GM21825 (cell line): ENCODE results near the gene MUC5AC.
"Not testable (repeated sequence)": the region's sequence is repeated elsewhere in the genome, so short reads cannot be mapped to it uniquely, and the experiment has no call there.

Source experiments
- ATAC-seq: cut with Tn5 transposase; IDR thresholded peaks from one replicate; pipeline ENCODE4 v1.9.1; 2021; ENCODE audit warnings: mild to moderate bottlenecking, moderate library complexity; ENCODE audit not compliant: unreplicated experiment

Gene MUC5AC

DNA sequence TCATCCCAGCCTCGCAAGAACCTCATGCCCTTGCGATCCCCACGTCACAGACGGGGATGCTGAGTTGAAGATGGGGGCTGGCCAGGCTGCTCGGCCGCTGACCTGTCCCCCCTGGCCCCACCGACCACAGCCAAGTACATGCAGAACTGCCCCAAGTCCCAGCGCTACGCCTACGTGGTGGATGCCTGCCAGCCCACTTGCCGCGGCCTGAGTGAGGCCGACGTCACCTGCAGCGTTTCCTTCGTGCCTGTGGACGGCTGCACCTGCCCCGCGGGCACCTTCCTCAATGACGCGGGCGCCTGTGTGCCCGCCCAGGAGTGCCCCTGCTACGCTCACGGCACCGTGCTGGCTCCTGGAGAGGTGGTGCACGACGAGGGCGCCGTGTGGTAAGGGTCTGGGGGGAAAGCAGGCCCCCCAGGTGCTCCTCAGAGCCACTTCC is 75.1 kb downstream of the MUC5AC start:
- no peak for ATAC-seq

DNA sequence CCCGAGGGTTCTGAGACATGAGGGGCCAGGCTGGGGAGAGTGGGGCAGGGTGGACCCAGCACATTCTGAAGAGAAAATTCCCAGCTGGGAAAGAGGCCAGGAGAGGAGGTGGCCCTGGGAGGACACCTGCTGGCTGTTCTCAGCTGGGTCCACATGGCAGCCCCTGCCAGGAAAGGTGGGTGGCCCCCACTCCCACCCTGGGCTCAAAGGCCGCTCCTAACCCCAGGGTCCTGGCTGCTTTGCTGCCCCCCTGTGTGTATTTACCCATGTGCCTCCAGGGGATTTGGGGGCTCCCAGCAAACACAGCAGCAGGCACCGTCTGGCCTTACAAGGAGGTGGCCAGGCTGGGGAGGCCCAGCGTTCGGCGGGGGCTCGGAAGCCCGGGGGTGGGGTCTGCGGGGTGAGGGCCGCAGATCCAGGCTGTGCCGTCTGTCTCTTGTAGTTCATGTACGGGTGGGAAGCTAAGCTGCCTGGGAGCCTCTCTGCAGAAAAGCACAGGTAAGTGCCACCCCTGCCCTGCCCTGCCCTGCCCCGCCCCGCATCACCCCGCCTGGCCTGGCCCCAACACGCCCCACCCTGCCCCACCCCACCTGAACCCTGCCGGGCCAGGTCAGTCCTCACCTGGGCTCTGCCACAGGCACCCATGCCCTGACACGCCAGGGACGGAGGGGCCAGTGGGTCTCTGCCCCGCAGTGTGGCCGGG is 75.7 kb downstream of the MUC5AC start:
- no peak for ATAC-seq

DNA sequence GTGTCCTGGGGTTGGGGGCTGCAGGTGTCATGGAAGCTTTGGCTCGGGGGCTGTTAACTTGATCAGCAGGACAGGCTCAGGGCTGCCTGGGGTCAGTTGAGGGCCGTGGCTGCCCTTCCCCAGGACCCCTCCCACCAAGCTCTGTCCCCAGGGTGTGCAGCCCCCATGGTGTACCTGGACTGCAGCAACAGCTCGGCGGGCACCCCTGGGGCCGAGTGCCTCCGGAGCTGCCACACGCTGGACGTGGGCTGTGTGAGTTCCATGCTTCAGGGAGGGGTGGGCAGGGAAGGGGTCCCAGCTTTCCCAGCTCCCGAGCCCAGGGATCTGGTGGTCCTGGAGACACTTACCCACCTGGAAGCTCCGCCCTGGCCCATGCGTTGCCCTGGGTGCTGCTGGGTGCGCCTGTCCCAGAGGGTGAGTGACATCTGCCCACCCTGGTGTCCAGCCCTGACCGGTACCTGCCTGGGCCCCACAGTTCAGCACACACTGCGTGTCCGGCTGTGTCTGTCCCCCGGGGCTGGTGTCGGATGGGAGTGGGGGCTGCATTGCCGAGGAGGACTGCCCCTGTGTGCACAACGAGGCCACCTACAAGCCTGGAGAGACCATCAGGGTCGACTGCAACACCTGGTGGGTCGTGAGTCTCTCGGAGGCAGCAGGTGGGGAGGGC is 76.4 kb downstream of the MUC5AC start:
- ATAC-seq, result no peak

DNA sequence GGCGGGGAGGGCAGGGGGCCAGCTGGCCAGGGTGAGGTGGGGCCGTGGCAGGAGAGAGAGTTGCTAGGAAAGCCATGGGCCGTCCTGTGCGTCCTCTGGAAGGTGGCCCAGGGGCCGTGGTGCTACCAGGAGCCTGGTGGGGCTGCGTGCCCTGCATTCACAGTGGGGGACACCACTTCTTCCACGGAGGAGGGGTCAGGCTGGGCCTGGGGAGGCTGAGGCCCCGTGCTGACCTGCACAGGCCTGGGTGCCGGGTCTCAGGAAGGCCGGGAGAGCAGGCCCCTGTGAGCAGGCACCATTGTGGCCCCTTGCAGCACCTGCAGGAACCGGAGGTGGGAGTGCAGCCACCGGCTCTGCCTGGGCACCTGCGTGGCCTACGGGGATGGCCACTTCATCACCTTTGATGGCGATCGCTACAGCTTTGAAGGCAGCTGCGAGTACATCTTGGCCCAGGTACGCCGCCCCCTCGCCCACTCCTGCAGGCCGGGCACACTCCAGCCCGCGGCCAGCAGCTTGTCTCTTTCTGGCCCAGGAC is 77.1 kb downstream of the MUC5AC start:
- ATAC-seq, result no peak

DNA sequence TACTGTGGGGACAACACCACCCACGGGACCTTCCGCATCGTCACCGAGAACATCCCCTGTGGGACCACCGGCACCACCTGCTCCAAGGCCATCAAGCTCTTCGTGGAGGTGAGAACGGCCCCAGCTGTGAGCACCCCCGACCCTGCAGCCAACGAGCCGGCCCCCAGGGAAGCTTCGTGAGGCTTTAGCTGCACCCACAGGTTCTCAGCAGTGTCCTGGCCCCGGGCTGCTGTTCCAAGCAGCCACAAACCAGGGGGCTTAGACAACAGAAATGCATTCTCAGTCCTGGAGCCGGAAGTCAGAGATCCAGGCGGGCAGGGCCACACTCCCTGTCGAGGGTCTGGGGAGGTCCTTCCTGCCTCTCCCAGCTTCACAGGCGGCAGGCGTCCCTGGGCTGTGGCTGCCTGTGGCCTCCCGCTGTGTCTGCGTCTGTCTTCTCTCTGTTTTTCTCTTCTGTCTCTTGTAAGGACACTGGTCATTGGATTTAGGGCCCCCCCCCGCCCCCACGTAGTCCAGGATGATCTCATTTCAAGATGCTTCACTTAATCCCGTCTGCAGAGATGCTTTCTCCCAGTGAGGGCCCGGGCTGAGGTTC is 77.7 kb downstream of the MUC5AC start:
- ATAC-seq, result no peak

DNA sequence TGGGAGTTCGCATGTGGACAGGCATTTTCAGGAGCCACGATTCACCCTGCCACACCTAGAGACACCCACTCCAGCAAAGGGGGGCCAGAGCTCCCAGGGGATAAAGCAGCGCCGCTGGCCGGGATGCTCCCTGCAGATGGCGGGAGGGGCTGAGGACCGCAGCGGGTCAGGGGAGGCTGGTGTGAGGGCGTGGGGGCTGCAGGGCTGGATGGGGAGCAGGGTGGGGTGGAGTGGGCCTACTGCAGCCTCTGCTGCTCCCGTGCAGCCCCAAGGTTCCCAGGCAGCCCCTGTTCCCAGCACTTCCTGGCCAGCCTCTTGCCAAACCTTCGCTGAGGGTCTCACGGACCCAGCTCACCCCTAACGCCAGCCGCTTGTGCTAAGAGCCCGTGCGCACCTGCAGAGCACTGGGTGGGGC is 78.2 kb downstream of the MUC5AC start:
- ATAC-seq, result no peak

DNA sequence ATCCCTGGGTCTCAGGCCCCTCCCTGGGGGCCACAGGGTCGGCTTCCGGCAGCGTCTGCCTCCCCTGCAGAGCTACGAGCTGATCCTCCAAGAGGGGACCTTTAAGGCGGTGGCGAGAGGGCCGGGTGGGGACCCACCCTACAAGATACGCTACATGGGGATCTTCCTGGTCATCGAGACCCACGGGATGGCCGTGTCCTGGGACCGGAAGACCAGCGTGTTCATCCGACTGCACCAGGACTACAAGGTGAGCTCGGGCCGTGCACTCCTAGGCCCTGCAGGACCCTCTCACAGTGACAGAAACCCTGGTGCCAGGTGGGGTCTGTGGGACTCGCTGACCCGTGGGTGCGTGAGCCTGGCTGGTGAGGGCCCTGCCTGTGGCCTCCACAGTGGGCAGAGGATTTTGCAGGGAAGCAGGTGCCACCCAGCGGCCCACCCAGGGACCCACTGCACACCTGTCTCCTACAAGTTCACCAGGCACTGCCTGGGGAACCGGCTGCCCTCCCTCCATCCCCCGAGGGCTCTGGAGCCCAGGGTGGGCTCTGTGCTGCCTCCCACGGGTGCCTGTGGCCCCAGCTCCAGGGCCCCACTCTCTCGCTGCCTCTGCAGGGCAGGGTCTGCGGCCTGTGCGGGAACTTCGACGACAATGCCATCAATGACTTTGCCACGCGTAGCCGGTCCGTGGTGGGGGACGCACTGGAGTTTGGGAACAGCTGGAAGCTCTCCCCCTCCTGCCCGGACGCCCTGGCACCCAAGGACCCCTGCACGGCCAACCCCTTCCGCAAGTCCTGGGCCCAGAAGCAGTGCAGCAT is 78.8 kb downstream of the MUC5AC start:
- no peak for ATAC-seq

DNA sequence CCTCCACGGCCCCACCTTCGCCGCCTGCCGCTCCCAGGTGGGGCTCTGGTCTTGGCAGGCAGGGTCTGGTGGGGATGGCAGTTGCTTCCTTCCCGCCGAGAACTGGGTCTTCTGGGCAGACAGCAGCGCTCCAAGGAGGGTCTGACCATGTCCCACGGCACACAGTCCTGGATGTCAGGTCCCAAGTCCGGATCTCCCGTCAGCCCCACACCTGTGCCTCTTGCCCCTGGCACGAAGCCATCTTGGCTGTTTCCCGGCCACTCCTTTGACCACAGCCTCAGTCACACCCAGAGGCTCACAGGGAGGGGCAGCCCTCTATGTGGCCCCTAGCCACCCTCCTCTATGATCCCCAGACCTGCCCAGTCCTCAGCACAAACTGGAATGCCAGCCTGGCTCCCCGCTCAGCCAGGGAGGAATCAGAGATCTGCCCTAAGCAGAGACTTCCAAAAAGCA is 79.4 kb downstream of the MUC5AC start:
- ATAC-seq, result no peak

DNA sequence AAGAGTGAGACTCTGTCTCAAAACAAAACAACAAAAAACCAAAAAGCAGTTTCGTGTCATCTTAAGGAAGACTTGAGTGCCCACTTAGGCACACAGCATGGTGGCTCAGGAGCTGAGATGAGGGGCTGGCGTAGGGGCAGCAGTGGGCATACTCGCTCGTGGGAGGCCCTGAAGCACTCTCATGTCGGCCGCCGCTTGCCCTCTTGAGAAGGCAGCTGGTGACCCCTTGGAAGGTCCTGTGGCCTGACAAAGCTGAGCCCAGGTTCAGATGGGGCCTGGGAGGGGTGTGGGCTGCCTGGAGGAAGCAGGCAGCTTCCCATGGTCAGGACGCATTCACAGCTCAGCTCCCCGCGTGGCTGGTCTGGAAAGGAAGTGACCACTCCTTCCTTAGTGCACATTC is 80.1 kb downstream of the MUC5AC start:
- no peak for ATAC-seq

DNA sequence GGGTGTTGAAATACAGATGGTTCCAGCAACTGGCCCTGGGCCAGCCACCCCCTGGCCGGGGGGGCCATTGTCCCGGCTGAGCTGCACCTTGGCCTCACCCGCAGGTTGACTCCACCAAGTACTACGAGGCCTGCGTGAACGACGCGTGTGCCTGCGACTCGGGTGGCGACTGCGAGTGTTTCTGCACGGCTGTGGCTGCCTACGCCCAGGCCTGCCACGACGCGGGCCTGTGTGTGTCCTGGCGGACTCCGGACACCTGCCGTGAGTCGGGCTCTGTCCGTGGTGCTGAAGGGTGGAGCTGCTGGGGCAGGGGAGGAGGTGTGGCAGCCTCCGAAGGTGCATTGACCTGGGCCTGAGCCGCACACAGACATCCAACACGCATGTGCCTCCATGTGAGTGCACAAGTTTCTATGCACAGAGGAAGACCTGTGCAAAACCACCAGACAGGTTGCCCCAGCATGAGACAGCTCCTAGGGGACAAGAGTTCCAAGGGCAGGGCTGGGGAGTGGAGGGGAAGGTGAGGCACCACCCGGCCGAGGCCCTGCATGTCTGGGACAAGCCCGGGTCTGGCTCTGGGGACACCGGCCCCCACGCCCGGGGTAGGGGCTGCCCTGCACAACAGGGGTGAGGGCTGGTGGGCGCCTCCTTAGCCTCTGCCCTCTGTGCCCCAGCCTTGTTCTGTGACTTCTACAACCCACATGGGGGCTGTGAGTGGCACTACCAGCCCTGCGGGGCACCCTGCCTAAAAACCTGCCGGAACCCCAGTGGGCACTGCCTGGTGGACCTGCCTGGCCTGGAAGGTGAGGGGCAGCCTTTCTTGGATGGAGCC is 81.2 kb downstream of the MUC5AC start:
- no peak for ATAC-seq

DNA sequence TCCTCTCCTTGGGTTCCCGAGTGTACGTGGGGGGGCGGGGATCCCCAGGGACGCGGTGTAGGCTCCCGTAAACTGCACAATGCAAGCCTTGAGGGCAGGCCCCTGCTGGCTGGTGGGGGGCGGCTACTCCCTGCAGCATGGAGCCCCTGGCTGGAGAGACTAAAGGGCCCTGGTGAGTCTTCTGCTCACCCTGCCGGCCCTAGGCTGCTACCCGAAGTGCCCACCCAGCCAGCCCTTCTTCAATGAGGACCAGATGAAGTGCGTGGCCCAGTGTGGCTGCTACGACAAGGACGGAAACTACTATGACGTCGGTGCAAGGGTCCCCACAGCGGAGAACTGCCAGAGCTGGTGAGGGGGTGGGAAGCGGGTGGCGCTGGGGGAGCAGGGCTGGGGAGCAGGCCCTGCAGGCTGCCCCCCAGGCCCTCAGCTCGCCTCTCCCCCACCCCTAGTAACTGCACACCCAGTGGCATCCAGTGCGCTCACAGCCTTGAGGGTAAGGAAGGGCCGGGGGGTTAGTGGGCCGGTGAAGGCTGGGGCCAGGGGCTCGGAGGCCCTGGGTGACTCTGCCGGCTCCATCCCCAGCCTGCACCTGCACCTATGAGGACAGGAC is 81.9 kb downstream of the MUC5AC start:
- no peak for ATAC-seq

DNA sequence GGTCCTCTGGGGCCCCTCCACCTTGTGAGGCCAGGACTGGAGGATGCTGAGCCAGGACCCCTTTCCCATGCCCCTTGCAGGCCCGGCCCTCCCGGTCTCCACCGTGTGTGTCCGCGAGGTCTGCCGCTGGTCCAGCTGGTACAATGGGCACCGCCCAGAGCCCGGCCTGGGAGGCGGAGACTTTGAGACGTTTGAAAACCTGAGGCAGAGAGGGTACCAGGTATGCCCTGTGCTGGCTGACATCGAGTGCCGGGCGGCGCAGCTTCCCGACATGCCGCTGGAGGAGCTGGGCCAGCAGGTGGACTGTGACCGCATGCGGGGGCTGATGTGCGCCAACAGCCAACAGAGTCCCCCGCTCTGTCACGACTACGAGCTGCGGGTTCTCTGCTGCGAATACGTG is 83.0 kb downstream of the MUC5AC start:
- no peak for ATAC-seq

DNA sequence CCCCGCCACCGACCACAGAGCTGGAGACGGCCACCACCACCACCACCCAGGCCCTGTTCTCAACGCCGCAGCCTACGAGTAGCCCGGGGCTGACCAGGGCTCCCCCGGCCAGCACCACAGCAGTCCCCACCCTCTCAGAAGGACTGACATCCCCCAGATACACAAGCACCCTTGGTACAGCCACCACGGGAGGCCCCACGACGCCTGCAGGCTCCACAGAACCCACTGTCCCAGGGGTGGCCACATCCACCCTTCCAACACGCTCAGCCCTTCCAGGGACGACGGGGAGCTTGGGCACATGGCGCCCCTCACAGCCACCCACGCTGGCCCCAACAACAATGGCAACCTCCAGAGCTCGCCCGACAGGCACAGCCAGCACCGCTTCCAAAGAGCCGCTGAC is 84.0 kb downstream of the MUC5AC start:
- ATAC-seq, result no peak

DNA sequence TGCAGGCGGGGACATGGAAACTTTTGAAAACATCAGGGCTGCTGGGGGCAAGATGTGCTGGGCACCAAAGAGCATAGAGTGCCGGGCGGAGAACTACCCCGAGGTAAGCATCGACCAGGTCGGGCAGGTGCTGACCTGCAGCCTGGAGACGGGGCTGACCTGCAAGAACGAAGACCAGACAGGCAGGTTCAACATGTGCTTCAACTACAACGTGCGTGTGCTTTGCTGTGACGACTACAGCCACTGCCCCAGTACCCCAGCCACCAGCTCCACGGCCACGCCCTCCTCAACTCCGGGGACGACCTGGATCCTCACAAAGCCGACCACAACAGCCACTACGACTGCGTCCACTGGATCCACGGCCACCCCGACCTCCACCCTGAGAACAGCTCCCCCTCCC is 84.5 kb downstream of the MUC5AC start:
- no peak for ATAC-seq

DNA sequence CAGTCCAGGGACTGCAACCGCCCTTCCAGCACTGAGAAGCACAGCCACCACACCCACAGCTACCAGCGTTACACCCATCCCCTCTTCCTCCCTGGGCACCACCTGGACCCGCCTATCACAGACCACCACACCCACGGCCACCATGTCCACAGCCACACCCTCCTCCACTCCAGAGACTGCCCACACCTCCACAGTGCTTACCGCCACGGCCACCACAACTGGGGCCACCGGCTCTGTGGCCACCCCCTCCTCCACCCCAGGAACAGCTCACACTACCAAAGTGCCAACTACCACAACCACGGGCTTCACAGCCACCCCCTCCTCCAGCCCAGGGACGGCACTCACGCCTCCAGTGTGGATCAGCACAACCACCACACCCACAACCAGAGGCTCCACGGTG is 85.0 kb downstream of the MUC5AC start:
- ATAC-seq, result not testable (repeated sequence)

DNA sequence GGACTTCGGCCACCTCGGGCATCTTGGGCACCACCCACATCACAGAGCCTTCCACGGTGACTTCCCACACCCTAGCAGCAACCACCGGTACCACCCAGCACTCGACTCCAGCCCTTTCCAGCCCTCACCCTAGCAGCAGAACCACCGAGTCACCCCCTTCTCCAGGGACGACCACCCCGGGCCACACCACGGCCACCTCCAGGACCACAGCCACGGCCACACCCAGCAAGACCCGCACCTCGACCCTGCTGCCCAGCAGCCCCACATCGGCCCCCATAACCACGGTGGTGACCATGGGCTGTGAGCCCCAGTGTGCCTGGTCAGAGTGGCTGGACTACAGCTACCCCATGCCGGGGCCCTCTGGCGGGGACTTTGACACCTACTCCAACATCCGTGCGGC is 85.8 kb downstream of the MUC5AC start:
- ATAC-seq, result not testable (repeated sequence)

DNA sequence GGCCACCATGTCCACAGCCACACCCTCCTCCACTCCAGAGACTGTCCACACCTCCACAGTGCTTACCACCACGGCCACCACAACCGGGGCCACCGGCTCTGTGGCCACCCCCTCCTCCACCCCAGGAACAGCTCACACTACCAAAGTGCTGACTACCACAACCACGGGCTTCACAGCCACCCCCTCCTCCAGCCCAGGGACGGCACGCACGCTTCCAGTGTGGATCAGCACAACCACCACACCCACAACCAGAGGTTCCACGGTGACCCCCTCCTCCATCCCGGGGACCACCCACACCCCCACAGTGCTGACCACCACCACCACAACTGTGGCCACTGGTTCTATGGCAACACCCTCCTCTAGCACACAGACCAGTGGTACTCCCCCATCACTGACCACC is 86.8 kb downstream of the MUC5AC start:
- not testable (repeated sequence) for ATAC-seq

DNA sequence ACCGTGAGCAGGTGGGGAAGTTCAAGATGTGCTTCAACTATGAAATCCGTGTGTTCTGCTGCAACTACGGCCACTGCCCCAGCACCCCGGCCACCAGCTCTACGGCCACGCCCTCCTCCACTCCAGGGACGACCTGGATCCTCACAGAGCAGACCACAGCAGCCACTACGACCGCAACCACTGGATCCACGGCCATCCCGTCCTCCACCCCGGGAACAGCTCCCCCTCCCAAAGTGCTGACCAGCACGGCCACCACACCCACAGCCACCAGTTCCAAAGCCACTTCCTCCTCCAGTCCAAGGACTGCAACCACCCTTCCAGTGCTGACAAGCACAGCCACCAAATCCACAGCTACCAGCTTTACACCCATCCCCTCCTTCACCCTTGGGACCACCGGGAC is 88.0 kb downstream of the MUC5AC start:
- not testable (repeated sequence) for ATAC-seq

DNA sequence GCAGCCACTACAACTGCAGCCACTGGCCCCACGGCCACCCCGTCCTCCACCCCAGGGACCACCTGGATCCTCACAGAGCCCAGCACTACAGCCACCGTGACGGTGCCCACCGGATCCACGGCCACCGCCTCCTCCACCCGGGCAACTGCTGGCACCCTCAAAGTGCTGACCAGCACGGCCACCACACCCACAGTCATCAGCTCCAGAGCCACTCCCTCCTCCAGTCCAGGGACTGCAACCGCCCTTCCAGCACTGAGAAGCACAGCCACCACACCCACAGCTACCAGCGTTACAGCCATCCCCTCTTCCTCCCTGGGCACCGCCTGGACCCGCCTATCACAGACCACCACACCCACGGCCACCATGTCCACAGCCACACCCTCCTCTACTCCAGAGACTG is 88.5 kb downstream of the MUC5AC start:
- ATAC-seq, result not testable (repeated sequence)

DNA sequence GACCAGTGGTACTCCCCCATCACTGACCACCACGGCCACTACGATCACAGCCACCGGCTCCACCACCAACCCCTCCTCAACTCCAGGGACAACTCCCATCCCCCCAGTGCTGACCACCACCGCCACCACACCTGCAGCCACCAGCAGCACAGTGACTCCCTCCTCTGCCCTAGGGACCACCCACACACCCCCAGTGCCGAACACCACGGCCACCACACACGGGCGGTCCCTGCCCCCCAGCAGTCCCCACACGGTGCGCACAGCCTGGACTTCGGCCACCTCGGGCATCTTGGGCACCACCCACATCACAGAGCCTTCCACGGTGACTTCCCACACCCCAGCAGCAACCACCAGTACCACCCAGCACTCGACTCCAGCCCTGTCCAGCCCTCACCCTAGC is 89.3 kb downstream of the MUC5AC start:
- not testable (repeated sequence) for ATAC-seq
